Measurements from ENCODE around the gene FANCC. TPM values are rescaled to one million over a fixed set of nuclear protein-coding genes. Genes with fewer than 3 reads are reported as not detected.

Gene FANCC
- polyA plus RNA-seq, 4 donors = 4.9 to 20.6 (median 7.1) TPM

DNA sequence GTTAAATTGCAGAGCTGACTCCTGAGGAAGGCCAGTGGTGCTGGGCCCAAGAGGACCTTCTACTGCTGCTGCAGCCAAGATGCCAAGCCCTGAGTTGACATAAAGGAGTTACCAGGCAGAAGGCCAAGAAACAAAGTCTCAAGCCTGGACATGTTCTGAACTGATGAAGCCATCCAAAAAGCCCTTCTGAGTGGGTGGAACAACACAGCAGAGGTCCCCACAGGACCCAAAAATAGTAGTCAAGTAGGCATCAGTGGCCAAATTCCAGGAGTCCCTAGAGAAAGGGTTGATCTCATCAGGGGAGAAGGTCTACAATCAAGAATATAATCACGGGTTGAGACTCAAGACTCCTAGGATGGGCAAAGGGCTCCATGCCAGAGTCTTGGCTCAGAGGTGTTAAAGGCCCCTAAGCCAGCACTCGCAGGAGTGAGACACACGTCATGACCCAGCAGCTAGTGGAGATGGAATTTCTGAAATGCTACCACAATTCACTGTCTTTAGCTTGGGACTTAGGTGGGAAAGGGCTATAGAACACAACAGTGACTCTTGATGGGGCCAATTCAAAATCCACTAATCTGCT lies 119.7 kb downstream of the FANCC start:
- 64 to 83% (median 78%) methylated on average over 3 of the region's 3 CpGs for WGBS, 3 donors
- no peak for FAIRE-seq
- Histone ChIP-seq H3K4me3 (ENCODE audit: low read depth in 1 of 3, low read length in 3 of 3) (no peak overlapping the region), H3K36me3 (ENCODE audit: control insufficient read depth in 3 of 3, insufficient read depth in 2 of 3, low read depth in 1 of 3, low read length in 3 of 3) (no peaks in the 10 kb centered on the region), H3K27me3 (ENCODE audit: control insufficient read depth in 3 of 3, insufficient read depth in 3 of 3, low read length in 3 of 3) (no peaks in the 10 kb centered on the region), H3K9me3 (ENCODE audit: control insufficient read depth in 2 of 2, insufficient read depth in 1 of 2, low read depth in 1 of 2, low read length in 1 of 2) (no peaks in the 10 kb centered on the region), H3K4me1 (ENCODE audit: control insufficient read depth in 3 of 3, insufficient read depth in 2 of 3, low read depth in 1 of 3, low read length in 2 of 3) (no peaks in the 10 kb centered on the region), H3K27ac (ENCODE audit: low read depth in 1 of 3, low read length in 2 of 3) (no peak overlapping the region)
- DNase-seq = no peak

DNA sequence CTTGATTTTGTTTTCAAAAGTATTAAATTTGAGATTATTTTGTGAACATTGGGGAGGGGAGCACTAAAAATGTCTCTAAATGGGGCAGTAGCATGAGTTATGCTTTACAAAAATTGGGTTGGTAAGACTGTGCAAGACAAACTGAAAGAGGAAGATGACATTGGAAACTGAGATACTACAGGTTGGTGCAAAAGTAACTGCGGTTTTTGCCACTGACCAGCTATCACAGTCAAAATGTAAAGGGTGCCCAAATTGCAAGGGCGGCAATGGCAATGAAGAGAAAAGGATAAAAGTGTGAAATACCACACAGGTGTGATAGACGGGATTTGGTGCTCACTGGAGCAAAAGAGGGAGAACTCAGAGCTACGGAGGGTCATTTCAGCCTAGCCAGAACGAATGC lies 124.0 kb downstream of the FANCC start:
- FAIRE-seq (no peak), DNase-seq (no peak)
- Histone ChIP-seq H3K27me3 (ENCODE audit: control insufficient read depth in 3 of 3, insufficient read depth in 3 of 3, low read length in 3 of 3) (no peaks in the 10 kb centered on the region), H3K4me3 (ENCODE audit: low read depth in 1 of 3, low read length in 3 of 3) (no peak overlapping the region), H3K36me3 (ENCODE audit: control insufficient read depth in 3 of 3, insufficient read depth in 2 of 3, low read depth in 1 of 3, low read length in 3 of 3) (no peaks in the 10 kb centered on the region), H3K4me1 (ENCODE audit: control insufficient read depth in 3 of 3, insufficient read depth in 2 of 3, low read depth in 1 of 3, low read length in 2 of 3) (peaks cover 0 to 5% (median 3%) of the 10 kb centered on the region in 3 donors), H3K27ac (ENCODE audit: low read depth in 1 of 3, low read length in 2 of 3) (no peak overlapping the region), H3K9me3 (ENCODE audit: control insufficient read depth in 2 of 2, insufficient read depth in 1 of 2, low read depth in 1 of 2, low read length in 1 of 2) (no peaks in the 10 kb centered on the region)
- 94 to 97% (median 95%) methylated on average over 5 of the region's 5 CpGs for WGBS, 3 donors

DNA sequence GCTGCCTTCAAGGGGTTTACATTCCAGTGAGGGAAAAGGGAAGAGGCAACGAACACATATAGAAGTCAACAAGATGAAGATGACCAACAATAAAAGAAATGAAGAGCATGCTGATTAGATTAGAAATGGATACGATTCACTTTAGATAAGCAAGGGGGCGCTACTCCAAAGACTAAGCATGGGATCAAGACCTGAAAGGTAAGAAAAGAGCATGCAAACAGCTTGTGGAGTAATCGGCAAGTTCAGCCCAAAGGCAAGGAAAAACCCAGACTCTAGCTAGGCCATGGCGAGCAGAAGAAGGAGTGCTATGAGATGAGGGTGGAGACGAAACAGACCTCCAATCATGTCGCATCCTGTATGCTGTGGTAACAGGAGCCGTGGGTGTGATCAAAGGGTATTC lies 124.4 kb downstream of the FANCC start:
- Histone ChIP-seq H3K4me3 (ENCODE audit: low read depth in 1 of 3, low read length in 3 of 3) (no peak overlapping the region), H3K36me3 (ENCODE audit: control insufficient read depth in 3 of 3, insufficient read depth in 2 of 3, low read depth in 1 of 3, low read length in 3 of 3) (no peaks in the 10 kb centered on the region), H3K27ac (ENCODE audit: low read depth in 1 of 3, low read length in 2 of 3) (no peak overlapping the region), H3K27me3 (ENCODE audit: control insufficient read depth in 3 of 3, insufficient read depth in 3 of 3, low read length in 3 of 3) (no peaks in the 10 kb centered on the region), H3K9me3 (ENCODE audit: control insufficient read depth in 2 of 2, insufficient read depth in 1 of 2, low read depth in 1 of 2, low read length in 1 of 2) (no peaks in the 10 kb centered on the region), H3K4me1 (ENCODE audit: control insufficient read depth in 3 of 3, insufficient read depth in 2 of 3, low read depth in 1 of 3, low read length in 2 of 3) (peaks cover 0 to 5% (median 3%) of the 10 kb centered on the region in 3 donors)
- FAIRE-seq (no peak), DNase-seq (no peak)
- 89 to 94% (median 93%) methylated on average over 8 of the region's 8 CpGs for WGBS, 3 donors

DNA sequence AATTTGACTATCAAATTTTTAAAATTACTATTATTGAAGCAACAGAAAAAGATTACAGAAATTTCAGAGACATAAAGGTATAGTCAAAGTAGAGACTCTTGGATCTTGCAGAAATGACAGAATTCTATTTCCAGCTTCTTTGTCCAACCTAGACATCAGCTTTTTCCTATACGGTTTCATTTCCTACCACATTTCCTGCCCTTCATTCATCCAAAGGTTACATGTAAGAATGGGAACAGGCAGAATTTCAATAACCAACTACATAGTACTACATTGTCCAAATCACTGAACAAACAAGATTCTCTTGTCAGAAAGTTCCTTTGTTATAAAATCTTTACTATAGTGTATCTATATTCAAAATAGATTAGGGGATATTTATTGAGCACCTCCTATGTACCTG lies 124.9 kb downstream of the FANCC start:
- 80 to 100% (median 85%) methylated on average over 1 of the region's 1 CpG for WGBS, 3 donors
- Histone ChIP-seq H3K36me3 (ENCODE audit: control insufficient read depth in 3 of 3, insufficient read depth in 2 of 3, low read depth in 1 of 3, low read length in 3 of 3) (no peaks in the 10 kb centered on the region), H3K27ac (ENCODE audit: low read depth in 1 of 3, low read length in 2 of 3) (no peak overlapping the region), H3K27me3 (ENCODE audit: control insufficient read depth in 3 of 3, insufficient read depth in 3 of 3, low read length in 3 of 3) (no peaks in the 10 kb centered on the region), H3K4me3 (ENCODE audit: low read depth in 1 of 3, low read length in 3 of 3) (no peak overlapping the region), H3K4me1 (ENCODE audit: control insufficient read depth in 3 of 3, insufficient read depth in 2 of 3, low read depth in 1 of 3, low read length in 2 of 3) (peaks cover 0 to 5% (median 3%) of the 10 kb centered on the region in 3 donors), H3K9me3 (ENCODE audit: control insufficient read depth in 2 of 2, insufficient read depth in 1 of 2, low read depth in 1 of 2, low read length in 1 of 2) (no peaks in the 10 kb centered on the region)
- DNase-seq (no peak), FAIRE-seq (no peak)

- H3K4me3 ChIP-seq (ENCODE audit: low read depth in 1 of 3, low read length in 3 of 3) = no peak overlapping the region
- no peaks in the 10 kb centered on the region for H3K27me3 ChIP-seq (ENCODE audit: control insufficient read depth in 3 of 3, insufficient read depth in 3 of 3, low read length in 3 of 3)
- no peak overlapping the region for H3K27ac ChIP-seq (ENCODE audit: low read depth in 1 of 3, low read length in 2 of 3)
- H3K4me1 ChIP-seq (ENCODE audit: control insufficient read depth in 3 of 3, insufficient read depth in 2 of 3, low read depth in 1 of 3, low read length in 2 of 3) = peaks cover 0 to 5% (median 3%) of the 10 kb centered on the region in 3 donors
- no peaks in the 10 kb centered on the region for H3K9me3 ChIP-seq (ENCODE audit: control insufficient read depth in 2 of 2, insufficient read depth in 1 of 2, low read depth in 1 of 2, low read length in 1 of 2)
- no peaks in the 10 kb centered on the region for H3K36me3 ChIP-seq (ENCODE audit: control insufficient read depth in 3 of 3, insufficient read depth in 2 of 3, low read depth in 1 of 3, low read length in 3 of 3)
- 94 to 97% (median 96%) methylated on average over 4 of the region's 4 CpGs for WGBS, 3 donors
- DNase-seq = no peak
- FAIRE-seq = no peak
These were observed 127.1 kb downstream of the FANCC start for GRCh38 chr9:95190413-95190812.

GRCh38 chr9:95189251-95190098 lies 128.0 kb downstream of the FANCC start:
- DNase-seq = peak in 1 of 2 donors; percentile 47
- H3K9me3 ChIP-seq (ENCODE audit: control insufficient read depth in 2 of 2, insufficient read depth in 1 of 2, low read depth in 1 of 2, low read length in 1 of 2) = no peaks in the 10 kb centered on the region
- H3K36me3 ChIP-seq (ENCODE audit: control insufficient read depth in 3 of 3, insufficient read depth in 2 of 3, low read depth in 1 of 3, low read length in 3 of 3) = no peaks in the 10 kb centered on the region
- peak overlapping the region in 2 of 3 donors; percentile 70 to 79 for H3K27ac ChIP-seq (ENCODE audit: low read depth in 1 of 3, low read length in 2 of 3)
- H3K27me3 ChIP-seq (ENCODE audit: control insufficient read depth in 3 of 3, insufficient read depth in 3 of 3, low read length in 3 of 3) = no peaks in the 10 kb centered on the region
- no peak for FAIRE-seq
- WGBS, 3 donors = 29 to 66% (median 56%) methylated on average over 7 of the region's 7 CpGs
- H3K4me1 ChIP-seq (ENCODE audit: control insufficient read depth in 3 of 3, insufficient read depth in 2 of 3, low read depth in 1 of 3, low read length in 2 of 3) = peaks cover 0 to 5% (median 3%) of the 10 kb centered on the region in 3 donors
- H3K4me3 ChIP-seq (ENCODE audit: low read depth in 1 of 3, low read length in 3 of 3) = no peak overlapping the region

GRCh38 chr9:95188459-95188858 lies 129.1 kb downstream of the FANCC start:
- FAIRE-seq (no peak), DNase-seq (no peak)
- H3K27ac ChIP-seq (ENCODE audit: low read depth in 1 of 3, low read length in 2 of 3) = peak overlapping the region in 2 of 3 donors; percentile 11 to 21
- peaks cover 0 to 2% (median 0%) of the 10 kb centered on the region in 3 donors for H3K36me3 ChIP-seq (ENCODE audit: control insufficient read depth in 3 of 3, insufficient read depth in 2 of 3, low read depth in 1 of 3, low read length in 3 of 3)
- H3K4me1 ChIP-seq (ENCODE audit: control insufficient read depth in 3 of 3, insufficient read depth in 2 of 3, low read depth in 1 of 3, low read length in 2 of 3) = peaks cover 0 to 5% (median 3%) of the 10 kb centered on the region in 3 donors
- H3K27me3 ChIP-seq (ENCODE audit: control insufficient read depth in 3 of 3, insufficient read depth in 3 of 3, low read length in 3 of 3) = no peaks in the 10 kb centered on the region
- H3K9me3 ChIP-seq (ENCODE audit: control insufficient read depth in 2 of 2, insufficient read depth in 1 of 2, low read depth in 1 of 2, low read length in 1 of 2) = no peaks in the 10 kb centered on the region
- WGBS, 3 donors = 53 to 88% (median 80%) methylated on average over 4 of the region's 4 CpGs
- H3K4me3 ChIP-seq (ENCODE audit: low read depth in 1 of 3, low read length in 3 of 3) = no peak overlapping the region

DNA sequence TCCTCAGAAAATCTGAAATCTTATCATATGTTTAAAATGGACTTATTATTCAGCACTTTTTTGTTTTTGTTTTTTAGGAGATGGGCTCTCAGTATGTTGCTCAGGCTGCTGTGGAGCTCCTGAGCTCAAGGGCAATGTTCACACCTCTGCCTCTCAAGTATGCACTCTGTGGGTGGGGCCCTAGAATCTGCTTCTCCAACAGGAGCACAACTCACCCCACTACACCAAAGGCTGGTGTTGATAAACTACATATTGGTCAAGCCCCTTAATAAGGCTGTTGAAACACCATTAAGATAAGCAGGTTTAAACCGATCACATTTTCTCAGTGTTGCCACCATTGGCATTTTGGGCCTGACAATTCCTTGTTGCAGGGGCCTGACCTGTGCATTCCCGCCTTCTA lies 131.6 kb downstream of the FANCC start:
- Histone ChIP-seq H3K36me3 (ENCODE audit: control insufficient read depth in 3 of 3, insufficient read depth in 2 of 3, low read depth in 1 of 3, low read length in 3 of 3) (peaks cover 0 to 7% (median 2%) of the 10 kb centered on the region in 3 donors), H3K9me3 (ENCODE audit: control insufficient read depth in 2 of 2, insufficient read depth in 1 of 2, low read depth in 1 of 2, low read length in 1 of 2) (no peaks in the 10 kb centered on the region), H3K27me3 (ENCODE audit: control insufficient read depth in 3 of 3, insufficient read depth in 3 of 3, low read length in 3 of 3) (no peaks in the 10 kb centered on the region), H3K4me3 (ENCODE audit: low read depth in 1 of 3, low read length in 3 of 3) (no peak overlapping the region), H3K4me1 (ENCODE audit: control insufficient read depth in 3 of 3, insufficient read depth in 2 of 3, low read depth in 1 of 3, low read length in 2 of 3) (peaks cover 0 to 5% (median 3%) of the 10 kb centered on the region in 3 donors), H3K27ac (ENCODE audit: low read depth in 1 of 3, low read length in 2 of 3) (no peak overlapping the region)
- FAIRE-seq (no peak), DNase-seq (peak in 1 of 2 donors; percentile 31)
- 82 to 88% (median 87%) methylated on average over 2 of the region's 2 CpGs for WGBS, 3 donors
